ENCODE measurements around the gene FAM168A. TPM values are rescaled to one million over a fixed set of nuclear protein-coding genes. Genes with fewer than 3 reads are reported as not detected.

FAM168A gene
- total RNA-seq, 4 donors from 2014 or later = 17.5 to 43.4 (median 23.3) TPM

DNA sequence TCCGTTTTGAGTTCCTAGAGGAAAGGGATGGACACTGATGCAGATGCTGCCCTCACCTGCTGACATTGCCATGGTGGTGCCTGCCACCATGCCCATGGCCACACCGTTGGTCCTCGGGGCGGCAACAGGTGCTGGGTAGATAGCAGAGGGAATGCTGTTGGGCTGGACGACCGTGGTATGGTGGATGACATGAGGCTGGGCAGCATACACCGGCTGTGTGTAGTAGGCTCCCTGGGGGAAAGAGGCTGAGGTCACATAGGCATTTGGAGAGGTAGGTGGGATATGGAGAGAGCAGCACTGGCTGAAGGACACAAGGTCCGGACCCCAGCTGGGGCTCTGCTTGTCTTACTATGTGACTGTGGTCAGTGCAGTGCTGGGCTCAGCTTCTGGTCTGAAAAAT, 188.5 kb downstream of the FAM168A start:
- Histone ChIP-seq H3K27me3 (no peaks in the 10 kb centered on the region), H3K4me1 (peaks cover 0 to 2% (median 0%) of the 10 kb centered on the region in 4 donors), H3K36me3 (no peaks in the 10 kb centered on the region), H3K4me3 (no peak overlapping the region), H3K9me3 (no peaks in the 10 kb centered on the region), H3K27ac (no peak overlapping the region)
- in situ Hi-C loops (cut with MboI; ENCODE audit: low pct_ligation_motif_present in 1 of 4, low pct_unique_long_range_greater_than_20kb in 1 of 4, low sequenced_read_pairs in 3 of 4) (loop anchor here in 2 of 4 donors (10.0 kb wide), 1 partner anchor 255 kb away; no protein-coding TSS in a partner anchor), intact Hi-C loops (cut with DNase I; ENCODE audit: low total_unique reads) (no loop called here)
- 95% methylated on average over 8 of the region's 8 CpGs; no CpG with 5 or more reads in 1 of the 2 donors for WGBS, 2 donors (ENCODE audit: low coverage in 1 of 2)
- DNase-seq = no peak
- TF ChIP-seq POLR2A (IDR thresholded peaks at IDR 0.05) (no peak), POLR2AphosphoS5 (IDR thresholded peaks at IDR 0.05) (no peak), EP300 (IDR thresholded peaks at IDR 0.05; ENCODE audit: low read depth) (no peak)
- TF ChIP-seq, protein P1, sequence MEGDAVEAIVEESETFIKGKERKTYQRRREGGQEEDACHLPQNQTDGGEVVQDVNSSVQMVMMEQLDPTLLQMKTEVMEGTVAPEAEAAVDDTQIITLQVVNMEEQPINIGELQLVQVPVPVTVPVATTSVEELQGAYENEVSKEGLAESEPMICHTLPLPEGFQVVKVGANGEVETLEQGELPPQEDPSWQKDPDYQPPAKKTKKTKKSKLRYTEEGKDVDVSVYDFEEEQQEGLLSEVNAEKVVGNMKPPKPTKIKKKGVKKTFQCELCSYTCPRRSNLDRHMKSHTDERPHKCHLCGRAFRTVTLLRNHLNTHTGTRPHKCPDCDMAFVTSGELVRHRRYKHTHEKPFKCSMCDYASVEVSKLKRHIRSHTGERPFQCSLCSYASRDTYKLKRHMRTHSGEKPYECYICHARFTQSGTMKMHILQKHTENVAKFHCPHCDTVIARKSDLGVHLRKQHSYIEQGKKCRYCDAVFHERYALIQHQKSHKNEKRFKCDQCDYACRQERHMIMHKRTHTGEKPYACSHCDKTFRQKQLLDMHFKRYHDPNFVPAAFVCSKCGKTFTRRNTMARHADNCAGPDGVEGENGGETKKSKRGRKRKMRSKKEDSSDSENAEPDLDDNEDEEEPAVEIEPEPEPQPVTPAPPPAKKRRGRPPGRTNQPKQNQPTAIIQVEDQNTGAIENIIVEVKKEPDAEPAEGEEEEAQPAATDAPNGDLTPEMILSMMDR (IDR thresholded peaks at IDR 0.05) = no peak

DNA sequence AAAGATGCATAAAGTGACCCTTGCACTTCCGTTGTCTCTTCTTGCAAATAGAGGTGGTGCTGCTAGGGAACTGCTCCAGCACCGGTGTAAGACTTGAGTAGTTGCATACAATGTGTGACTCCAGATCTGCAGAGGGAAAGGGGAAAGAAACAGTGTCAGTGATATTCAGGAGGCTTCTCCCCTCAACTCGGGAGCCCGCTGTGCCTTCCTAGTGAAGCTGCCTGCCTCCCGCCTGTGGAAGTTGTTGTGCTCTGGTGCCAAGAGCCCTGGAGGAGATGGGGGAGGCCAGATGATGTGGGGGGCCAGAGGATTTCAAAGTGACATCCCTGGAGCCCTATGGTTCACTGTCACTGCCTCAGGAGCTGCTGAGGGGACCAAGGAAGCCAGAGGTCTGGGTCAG, 191.3 kb downstream of the FAM168A start:
- H3K27me3 ChIP-seq = no peaks in the 10 kb centered on the region
- no peak overlapping the region for H3K4me3 ChIP-seq
- TF ChIP-seq, protein P1 (IDR thresholded peaks at IDR 0.05) = no peak
- no peaks in the 10 kb centered on the region for H3K9me3 ChIP-seq
- no peak overlapping the region for H3K27ac ChIP-seq
- 88 to 100% methylated on average over 1 to 5 of the region's 5 CpGs for WGBS, 2 donors (ENCODE audit: low coverage in 1 of 2)
- H3K36me3 ChIP-seq = no peaks in the 10 kb centered on the region
- no peaks in the 10 kb centered on the region for H3K4me1 ChIP-seq
- intact Hi-C loops (cut with DNase I; ENCODE audit: low total_unique reads) (no loop called here), in situ Hi-C loops (cut with MboI; ENCODE audit: low pct_ligation_motif_present in 1 of 4, low pct_unique_long_range_greater_than_20kb in 1 of 4, low sequenced_read_pairs in 3 of 4) (loop anchor here in 2 of 4 donors (10.0 kb wide), 1 partner anchor 258 kb away; no protein-coding TSS in a partner anchor)
- DNase-seq = no peak

DNA sequence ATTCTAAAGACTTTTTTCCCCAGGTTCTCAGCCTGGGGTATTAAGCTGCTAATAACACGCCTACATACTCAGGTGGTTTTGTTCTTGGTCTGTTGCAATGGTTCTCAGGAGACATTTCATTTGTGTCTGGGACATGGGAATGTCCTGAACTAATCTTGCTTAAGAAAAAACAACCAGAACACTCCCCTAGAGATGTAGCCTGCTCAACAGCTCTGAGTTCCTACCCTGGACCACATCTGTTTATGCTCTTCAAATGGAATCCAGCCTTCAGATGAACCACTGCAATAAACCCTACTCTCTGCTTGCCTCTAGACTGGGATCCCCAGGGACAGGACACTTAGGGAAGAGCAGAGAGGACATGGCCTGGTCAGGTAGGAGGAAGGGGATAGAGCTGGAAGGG, 191.8 kb downstream of the FAM168A start:
- in situ Hi-C loops (cut with MboI; ENCODE audit: low pct_ligation_motif_present in 1 of 4, low pct_unique_long_range_greater_than_20kb in 1 of 4, low sequenced_read_pairs in 3 of 4) = loop anchor here in 2 of 4 donors (10.0 kb wide), 1 partner anchor 259 kb away; no protein-coding TSS in a partner anchor
- no peak for DNase-seq
- Histone ChIP-seq H3K27ac (no peak overlapping the region), H3K27me3 (no peaks in the 10 kb centered on the region), H3K4me1 (no peaks in the 10 kb centered on the region), H3K9me3 (no peaks in the 10 kb centered on the region), H3K4me3 (no peak overlapping the region), H3K36me3 (no peaks in the 10 kb centered on the region)
- 85% methylated on average over 1 of the region's 1 CpG; no CpG with 5 or more reads in 1 of the 2 donors for WGBS, 2 donors (ENCODE audit: low coverage in 1 of 2)
- TF ChIP-seq POLR2A (IDR thresholded peaks at IDR 0.05) (no peak), POLR2AphosphoS5 (IDR thresholded peaks at IDR 0.05) (no peak), EP300 (IDR thresholded peaks at IDR 0.05; ENCODE audit: low read depth) (no peak)
- TF ChIP-seq, protein P1 (IDR thresholded peaks at IDR 0.05) = no peak
- intact Hi-C loops (cut with DNase I; ENCODE audit: low total_unique reads) = no loop called here

DNA sequence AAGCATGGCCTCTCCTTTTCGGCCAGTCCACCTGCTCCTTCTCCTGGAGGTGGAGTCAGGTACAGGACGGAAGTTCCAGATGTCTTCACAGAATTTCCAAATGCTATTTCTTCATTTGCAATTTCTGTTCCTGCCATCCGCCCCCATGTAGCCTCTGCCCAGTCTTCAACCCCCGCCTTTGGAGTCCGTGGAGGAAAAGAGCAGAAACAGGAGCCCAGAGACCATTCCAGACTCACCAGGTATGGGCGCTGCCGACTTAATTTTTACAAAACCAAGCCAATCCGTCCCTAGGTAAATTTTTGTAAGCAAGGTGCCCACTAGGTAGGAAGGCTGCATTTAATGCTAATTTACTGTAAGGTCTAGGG, 192.8 kb downstream of the FAM168A start:
- Histone ChIP-seq H3K27ac (no peak overlapping the region), H3K4me1 (no peaks in the 10 kb centered on the region), H3K9me3 (no peaks in the 10 kb centered on the region), H3K27me3 (no peaks in the 10 kb centered on the region), H3K4me3 (no peak overlapping the region), H3K36me3 (no peaks in the 10 kb centered on the region)
- no peak for TF ChIP-seq POLR2AphosphoS5 (IDR thresholded peaks at IDR 0.05)
- no peak for TF ChIP-seq EP300 (IDR thresholded peaks at IDR 0.05; ENCODE audit: low read depth)
- TF ChIP-seq, protein P1 (IDR thresholded peaks at IDR 0.05) = no peak
- no peak for TF ChIP-seq POLR2A (IDR thresholded peaks at IDR 0.05)
- intact Hi-C loops (cut with DNase I; ENCODE audit: low total_unique reads) = loop anchor here (2.0 kb wide), 1 partner anchor 256 kb away; no protein-coding TSS in a partner anchor
- 98 to 100% methylated on average over 7 to 8 of the region's 8 CpGs for WGBS, 2 donors (ENCODE audit: low coverage in 1 of 2)
- DNase-seq = no peak
- in situ Hi-C loops (cut with MboI; ENCODE audit: low pct_ligation_motif_present in 1 of 4, low pct_unique_long_range_greater_than_20kb in 1 of 4, low sequenced_read_pairs in 3 of 4) = loop anchor here in 2 of 4 donors (10.0 kb wide), 1 partner anchor 260 kb away; no protein-coding TSS in a partner anchor
